Panc1 (cell line): ENCODE data around the gene PPFIA4. TPM values are rescaled to one million over a fixed set of nuclear protein-coding genes. Genes with fewer than 3 reads are reported as not detected.
"Not testable (repeated sequence)": the region's sequence is repeated elsewhere in the genome, so short reads cannot be mapped to it uniquely, and the experiment has no call there.

Source experiments
- ATAC-seq: fragments of 200-7000 bp; cut with Tn5 transposase; 2 replicates; pipeline ENCODE4 v1.9.1; 2020; ENCODE audit warnings: mild to moderate bottlenecking, moderate library complexity
- BruUV-seq: library from RNA; stranded (reverse); fragments of 400-500 nt; replicated peaks from 2 replicates; lab custom pipeline; 2021; lab: Mats Ljungman, UMichigan
- CTCF ChIA-PET: fragments of 300-600 bp; sonication (Branson Sonifier 250); formaldehyde crosslinking; loops from one replicate; lab custom pipeline; 2022; ENCODE audit warnings: antibody characterized with exemption; lab: Charles Lee
- POLR2A ChIA-PET: fragments of 300-600 bp; sonication (Branson Sonifier 250); formaldehyde crosslinking; loops from one replicate; lab custom pipeline; 2022; ENCODE audit warnings: antibody characterized with exemption; lab: Charles Lee
- DNase-seq: peaks from one replicate; pipeline ENCODE4 v3.0.0-alpha.2; 2010; ENCODE audit warnings: low read depth, low spot score
- H3K27ac ChIP-seq: 2 replicates; pipeline ENCODE4 v1.5.1; 2011; ENCODE audit warnings: mild to moderate bottlenecking, low read length, inconsistent platforms
- H3K27me3 ChIP-seq: fragments of 200-500 bp; sonication (Bioruptor generic); 2 replicates; pipeline ENCODE4 v1.6.0; 2014; ENCODE audit warnings: low read length, inconsistent platforms; ENCODE audit not compliant: control insufficient read depth, insufficient read depth
- H3K36me3 ChIP-seq: fragments of 200-500 bp; sonication (Bioruptor generic); 2 replicates; pipeline ENCODE4 v1.5.1; 2014; ENCODE audit warnings: inconsistent platforms, mild to moderate bottlenecking, low read length, moderate library complexity; ENCODE audit not compliant: control insufficient read depth, insufficient read depth
- H3K4me1 ChIP-seq: 2 replicates; pipeline ENCODE4 v1.5.1; 2011; ENCODE audit warnings: inconsistent platforms, mild to moderate bottlenecking, low read length, moderate library complexity; ENCODE audit not compliant: control insufficient read depth, insufficient read depth
- H3K4me3 ChIP-seq, 2 experiments: 2 replicates each; pipeline ENCODE4 v1.5.1; 2011 to 2012; ENCODE audit warnings: low read depth in 2 of 2, low read length in 2 of 2, mild to moderate bottlenecking in 2 of 2, inconsistent platforms in 1 of 2, moderate library complexity in 1 of 2
- H3K9me3 ChIP-seq: fragments of 200-500 bp; sonication (Bioruptor generic); 2 replicates; pipeline ENCODE4 v1.5.1; 2014; ENCODE audit warnings: low read depth, mild to moderate bottlenecking, inconsistent platforms, low read length, moderate library complexity; ENCODE audit not compliant: control insufficient read depth, insufficient read depth
- POLR2AphosphoS5 ChIP-seq: IDR thresholded peaks from 2 replicates; pipeline ENCODE4 v1.6.1; 2012; ENCODE audit warnings: mild to moderate bottlenecking, low read depth, low read length, moderate library complexity
- SIN3A ChIP-seq: IDR thresholded peaks from 2 replicates; pipeline ENCODE4 v1.6.1; 2012; ENCODE audit warnings: low read depth, mild to moderate bottlenecking, low read length, moderate library complexity, borderline replicate concordance; ENCODE audit not compliant: insufficient read depth
- TCF7L2 ChIP-seq: IDR thresholded peaks from 2 replicates; pipeline ENCODE4 v1.6.1; 2011; ENCODE audit warnings: mild to moderate bottlenecking, low read depth, low read length, inconsistent platforms
- in situ Hi-C: cut with HindIII; loops from 2 replicates; pipeline ENCODE4 v1.10.0; 2016; ENCODE audit warnings: low sequenced_read_pairs, low pct_unique_long_range_greater_than_20kb
- intact Hi-C: fragments of 100-400 bp; cut with micrococcal nuclease; formaldehyde crosslinking; loops from one replicate; pipeline ENCODE4 v1.10.0; 2022; ENCODE audit not compliant: unreplicated experiment
- total RNA-seq: library from RNA; stranded (reverse); gene quantifications from one replicate; pipeline ENCODE4 v1.2.1, GENCODE V29; 2021; ENCODE audit not compliant: unreplicated experiment
- TF ChIP-seq, protein P1 (sequence below), 2 experiments: IDR thresholded peaks; 2 replicates each; pipeline ENCODE4 v1.6.1; 2011 to 2012; ENCODE audit warnings: low read depth in 2 of 2, control low read depth in 1 of 2, low read length in 1 of 2, mild to moderate bottlenecking in 1 of 2, moderate library complexity in 1 of 2; ENCODE audit not compliant: insufficient read depth in 1 of 2
- TF ChIP-seq, protein P2 (sequence below): fragments of 450-650 bp; IDR thresholded peaks from 2 replicates; pipeline ENCODE4 v1.5.1; 2017; ENCODE audit warnings: mild to moderate bottlenecking

The PPFIA4 gene
- total RNA-seq, 1 experiment from 2014 or later: 1.9 TPM

DNA sequence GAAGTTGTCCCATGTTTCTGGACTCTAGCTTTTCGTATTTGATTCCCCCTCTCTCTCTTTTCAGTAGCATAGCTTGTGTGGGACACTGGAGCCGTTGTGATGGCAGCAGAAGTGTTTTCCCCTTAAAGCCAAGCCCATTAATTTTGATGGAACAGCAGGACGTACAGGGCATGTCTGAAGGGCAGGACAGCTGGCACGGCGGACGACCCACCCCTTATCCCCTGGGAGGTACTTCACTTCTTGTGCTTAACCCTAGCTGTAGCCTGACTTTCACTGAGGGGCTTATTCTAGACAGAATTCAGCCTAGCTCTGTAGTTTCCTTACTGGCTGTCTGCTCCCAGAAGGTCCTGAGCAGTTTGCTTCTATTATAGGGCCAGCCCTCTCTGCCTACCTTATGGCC, 8.6 kb upstream of the PPFIA4 start:
- TF ChIP-seq, protein P1, sequence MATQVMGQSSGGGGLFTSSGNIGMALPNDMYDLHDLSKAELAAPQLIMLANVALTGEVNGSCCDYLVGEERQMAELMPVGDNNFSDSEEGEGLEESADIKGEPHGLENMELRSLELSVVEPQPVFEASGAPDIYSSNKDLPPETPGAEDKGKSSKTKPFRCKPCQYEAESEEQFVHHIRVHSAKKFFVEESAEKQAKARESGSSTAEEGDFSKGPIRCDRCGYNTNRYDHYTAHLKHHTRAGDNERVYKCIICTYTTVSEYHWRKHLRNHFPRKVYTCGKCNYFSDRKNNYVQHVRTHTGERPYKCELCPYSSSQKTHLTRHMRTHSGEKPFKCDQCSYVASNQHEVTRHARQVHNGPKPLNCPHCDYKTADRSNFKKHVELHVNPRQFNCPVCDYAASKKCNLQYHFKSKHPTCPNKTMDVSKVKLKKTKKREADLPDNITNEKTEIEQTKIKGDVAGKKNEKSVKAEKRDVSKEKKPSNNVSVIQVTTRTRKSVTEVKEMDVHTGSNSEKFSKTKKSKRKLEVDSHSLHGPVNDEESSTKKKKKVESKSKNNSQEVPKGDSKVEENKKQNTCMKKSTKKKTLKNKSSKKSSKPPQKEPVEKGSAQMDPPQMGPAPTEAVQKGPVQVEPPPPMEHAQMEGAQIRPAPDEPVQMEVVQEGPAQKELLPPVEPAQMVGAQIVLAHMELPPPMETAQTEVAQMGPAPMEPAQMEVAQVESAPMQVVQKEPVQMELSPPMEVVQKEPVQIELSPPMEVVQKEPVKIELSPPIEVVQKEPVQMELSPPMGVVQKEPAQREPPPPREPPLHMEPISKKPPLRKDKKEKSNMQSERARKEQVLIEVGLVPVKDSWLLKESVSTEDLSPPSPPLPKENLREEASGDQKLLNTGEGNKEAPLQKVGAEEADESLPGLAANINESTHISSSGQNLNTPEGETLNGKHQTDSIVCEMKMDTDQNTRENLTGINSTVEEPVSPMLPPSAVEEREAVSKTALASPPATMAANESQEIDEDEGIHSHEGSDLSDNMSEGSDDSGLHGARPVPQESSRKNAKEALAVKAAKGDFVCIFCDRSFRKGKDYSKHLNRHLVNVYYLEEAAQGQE (IDR thresholded peaks at IDR 0.05; ENCODE audit: insufficient read depth in 1 of 2, low read depth in 2 of 2, low read length in 1 of 2): no peak
- TF ChIP-seq TCF7L2 (no peak), POLR2AphosphoS5 (no peak), SIN3A (no peak)
- TF ChIP-seq, protein P2, sequence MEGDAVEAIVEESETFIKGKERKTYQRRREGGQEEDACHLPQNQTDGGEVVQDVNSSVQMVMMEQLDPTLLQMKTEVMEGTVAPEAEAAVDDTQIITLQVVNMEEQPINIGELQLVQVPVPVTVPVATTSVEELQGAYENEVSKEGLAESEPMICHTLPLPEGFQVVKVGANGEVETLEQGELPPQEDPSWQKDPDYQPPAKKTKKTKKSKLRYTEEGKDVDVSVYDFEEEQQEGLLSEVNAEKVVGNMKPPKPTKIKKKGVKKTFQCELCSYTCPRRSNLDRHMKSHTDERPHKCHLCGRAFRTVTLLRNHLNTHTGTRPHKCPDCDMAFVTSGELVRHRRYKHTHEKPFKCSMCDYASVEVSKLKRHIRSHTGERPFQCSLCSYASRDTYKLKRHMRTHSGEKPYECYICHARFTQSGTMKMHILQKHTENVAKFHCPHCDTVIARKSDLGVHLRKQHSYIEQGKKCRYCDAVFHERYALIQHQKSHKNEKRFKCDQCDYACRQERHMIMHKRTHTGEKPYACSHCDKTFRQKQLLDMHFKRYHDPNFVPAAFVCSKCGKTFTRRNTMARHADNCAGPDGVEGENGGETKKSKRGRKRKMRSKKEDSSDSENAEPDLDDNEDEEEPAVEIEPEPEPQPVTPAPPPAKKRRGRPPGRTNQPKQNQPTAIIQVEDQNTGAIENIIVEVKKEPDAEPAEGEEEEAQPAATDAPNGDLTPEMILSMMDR: no peak
- H3K27ac ChIP-seq: no peak overlapping the region
- in situ Hi-C loops: no loop called here
- CTCF ChIA-PET: no interaction called here
- H3K4me1 ChIP-seq: no peaks in the 10 kb centered on the region
- DNase-seq: no peak
- no peaks in the 10 kb centered on the region for H3K9me3 ChIP-seq
- H3K27me3 ChIP-seq: no peaks in the 10 kb centered on the region
- no peak for ATAC-seq
- BruUV-seq: no TSS peak
- no peak overlapping the region for H3K4me3 ChIP-seq
- POLR2A ChIA-PET: no interaction called here
- intact Hi-C loops: no loop called here
- H3K36me3 ChIP-seq: peaks cover 42% of the 10 kb centered on the region

DNA sequence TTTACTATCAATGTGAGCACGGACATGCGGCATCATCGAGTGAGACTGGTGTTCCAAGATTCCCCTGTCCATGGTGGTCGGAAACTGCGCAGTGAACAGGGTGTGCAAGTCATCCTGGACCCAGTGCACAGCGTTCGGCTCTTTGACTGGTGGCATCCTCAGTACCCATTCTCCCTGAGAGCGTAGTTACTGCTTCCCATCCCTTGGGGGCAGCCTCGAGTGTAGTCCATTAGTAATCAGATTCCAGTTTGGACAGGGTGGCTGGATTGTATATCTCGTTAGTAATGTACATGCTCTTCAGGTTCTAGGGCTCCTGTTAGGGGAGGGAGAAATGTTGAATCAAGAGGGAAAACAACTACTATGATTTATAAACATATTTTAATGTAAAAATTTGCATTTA, 3.4 kb upstream of the PPFIA4 start:
- intact Hi-C loops, POLR2A ChIA-PET, H3K9me3 ChIP-seq, in situ Hi-C loops, CTCF ChIA-PET, H3K27me3 ChIP-seq, BruUV-seq, DNase-seq, H3K4me3 ChIP-seq, H3K4me1 ChIP-seq, H3K27ac ChIP-seq: not testable (repeated sequence)
- TF ChIP-seq, protein P2: peak; percentile 48
- peak; percentile 69 for ATAC-seq
- H3K36me3 ChIP-seq: peaks cover 29% of the 10 kb centered on the region
